ENCODE results near the gene CIZ1. TPM values are rescaled to one million over a fixed set of nuclear protein-coding genes. Genes with fewer than 3 reads are reported as not detected.
A peak's percentile ranks its signal among the peaks of the same experiment; 100 is the strongest.

Gene CIZ1
- total RNA-seq, 1 donor from 2014 or later: 164 TPM

- no peak for DNase-seq (ENCODE audit: low spot score, unreplicated experiment)
- Mint-ChIP-seq H3K4me1 (ENCODE audit: low read depth) (peaks cover 4% of the 10 kb centered on the region), H3K27me3 (peaks cover 12% of the 10 kb centered on the region), H3K4me3 (ENCODE audit: low read depth) (no peak within 1 kb of the TSS), H3K36me3 (ENCODE audit: insufficient read depth) (no peaks in the 10 kb centered on the region), H3K9me3 (ENCODE audit: low read depth) (no peaks in the 10 kb centered on the region), H3K27ac (peak within 1 kb of the TSS; percentile 27)
- TF ChIP-seq, protein P1, sequence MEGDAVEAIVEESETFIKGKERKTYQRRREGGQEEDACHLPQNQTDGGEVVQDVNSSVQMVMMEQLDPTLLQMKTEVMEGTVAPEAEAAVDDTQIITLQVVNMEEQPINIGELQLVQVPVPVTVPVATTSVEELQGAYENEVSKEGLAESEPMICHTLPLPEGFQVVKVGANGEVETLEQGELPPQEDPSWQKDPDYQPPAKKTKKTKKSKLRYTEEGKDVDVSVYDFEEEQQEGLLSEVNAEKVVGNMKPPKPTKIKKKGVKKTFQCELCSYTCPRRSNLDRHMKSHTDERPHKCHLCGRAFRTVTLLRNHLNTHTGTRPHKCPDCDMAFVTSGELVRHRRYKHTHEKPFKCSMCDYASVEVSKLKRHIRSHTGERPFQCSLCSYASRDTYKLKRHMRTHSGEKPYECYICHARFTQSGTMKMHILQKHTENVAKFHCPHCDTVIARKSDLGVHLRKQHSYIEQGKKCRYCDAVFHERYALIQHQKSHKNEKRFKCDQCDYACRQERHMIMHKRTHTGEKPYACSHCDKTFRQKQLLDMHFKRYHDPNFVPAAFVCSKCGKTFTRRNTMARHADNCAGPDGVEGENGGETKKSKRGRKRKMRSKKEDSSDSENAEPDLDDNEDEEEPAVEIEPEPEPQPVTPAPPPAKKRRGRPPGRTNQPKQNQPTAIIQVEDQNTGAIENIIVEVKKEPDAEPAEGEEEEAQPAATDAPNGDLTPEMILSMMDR (IDR thresholded peaks at IDR 0.05; ENCODE audit: unreplicated experiment): no peak
Measured at GRCh38 chr9:128149001-128149701, 42.2 kb downstream of the CIZ1 start, which contains the start of gene LCN2. Gene LCN2, plus strand, starts transcription at chr9:128149453. Its CDS starts 73 bp downstream, at chr9:128149526.

- Mint-ChIP-seq H3K9me3 (ENCODE audit: low read depth) (no peaks in the 10 kb centered on the region), H3K27me3 (peaks cover 13% of the 10 kb centered on the region), H3K4me1 (ENCODE audit: low read depth) (peaks cover 4% of the 10 kb centered on the region), H3K27ac (no peak overlapping the region), H3K4me3 (ENCODE audit: low read depth) (no peak overlapping the region), H3K36me3 (ENCODE audit: insufficient read depth) (no peaks in the 10 kb centered on the region)
- DNase-seq (ENCODE audit: low spot score, unreplicated experiment): no peak
- TF ChIP-seq, protein P1 (IDR thresholded peaks at IDR 0.05; ENCODE audit: unreplicated experiment): no peak
Measured at GRCh38 chr9:128148509-128149000, 42.8 kb downstream of the CIZ1 start.

DNA sequence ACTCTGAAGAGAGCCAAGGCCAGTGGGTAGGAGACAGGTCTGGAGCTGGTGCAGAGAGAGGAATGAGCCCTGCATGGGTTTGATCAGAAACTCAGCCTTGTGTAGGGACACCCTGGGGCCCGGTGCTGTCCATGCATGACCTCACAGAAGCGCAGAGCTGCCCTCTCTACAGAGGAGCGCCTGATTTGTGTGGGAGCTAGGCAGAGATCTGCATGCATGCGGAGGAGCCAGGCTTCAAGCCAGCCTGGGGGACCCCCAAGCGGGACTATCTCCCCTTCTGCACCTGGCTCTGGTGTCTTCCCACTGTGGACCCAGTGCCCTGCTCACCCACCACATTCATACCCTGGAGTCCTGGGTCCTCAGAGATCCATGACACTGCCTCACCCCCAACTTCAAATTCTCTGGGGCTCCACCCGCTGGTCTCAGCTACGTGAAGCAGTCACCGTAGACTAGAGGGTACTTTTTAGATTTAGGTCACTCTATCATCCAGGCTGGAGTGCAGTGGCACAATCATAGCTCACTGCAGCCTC lies 44.7 kb downstream of the CIZ1 start:
- Mint-ChIP-seq H3K27ac (no peak overlapping the region), H3K36me3 (ENCODE audit: insufficient read depth) (no peaks in the 10 kb centered on the region), H3K4me1 (ENCODE audit: low read depth) (peaks cover 4% of the 10 kb centered on the region), H3K9me3 (ENCODE audit: low read depth) (no peaks in the 10 kb centered on the region), H3K27me3 (peaks cover 18% of the 10 kb centered on the region), H3K4me3 (ENCODE audit: low read depth) (no peak overlapping the region)
- TF ChIP-seq, protein P1 (IDR thresholded peaks at IDR 0.05; ENCODE audit: unreplicated experiment): no peak
- DNase-seq (ENCODE audit: low spot score, unreplicated experiment): no peak

DNA sequence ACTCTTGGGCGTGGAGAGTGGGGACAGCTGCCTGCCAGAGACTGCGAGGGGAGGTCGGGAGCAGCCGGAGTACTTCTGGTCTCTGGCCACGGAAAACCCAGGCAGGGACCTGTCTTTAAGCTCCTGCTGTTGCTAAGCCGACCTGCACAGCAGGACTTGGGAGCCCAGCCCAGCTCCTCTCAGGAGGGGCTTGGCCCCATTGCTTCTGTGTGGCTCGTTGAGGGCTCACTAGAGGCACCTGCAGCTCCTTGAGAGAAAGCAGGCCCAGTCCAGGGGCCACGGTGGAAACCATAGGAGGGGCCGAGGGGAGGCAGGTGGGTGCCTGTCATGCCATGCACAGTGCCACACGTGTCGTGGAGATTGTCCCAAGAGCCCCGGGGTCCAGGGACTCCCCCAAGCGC lies 45.4 kb downstream of the CIZ1 start:
- peaks cover 3% of the 10 kb centered on the region for H3K4me1 Mint-ChIP-seq (ENCODE audit: low read depth)

DNA sequence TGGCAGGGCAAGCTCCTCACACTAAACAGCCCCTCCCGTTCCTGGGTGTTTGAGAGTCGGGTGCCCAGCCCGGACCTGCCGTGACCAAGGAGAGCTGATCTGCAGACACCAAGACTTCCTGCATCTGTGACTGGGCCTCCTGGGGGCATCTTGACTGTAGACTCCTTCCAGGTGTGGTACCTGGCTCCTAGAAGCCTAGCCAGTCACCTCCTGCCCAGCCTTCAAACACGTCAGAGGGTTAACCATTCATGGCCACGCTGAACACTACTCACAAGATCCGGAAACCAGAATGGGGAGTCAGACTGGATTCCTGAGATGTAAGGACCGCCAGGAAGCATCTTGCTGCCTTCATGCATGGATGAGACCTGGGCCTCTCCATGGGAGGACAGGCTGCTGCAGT lies 45.8 kb downstream of the CIZ1 start:
- H3K9me3 Mint-ChIP-seq (ENCODE audit: low read depth): no peaks in the 10 kb centered on the region
- H3K4me3 Mint-ChIP-seq (ENCODE audit: low read depth): no peak overlapping the region
- no peak for DNase-seq (ENCODE audit: low spot score, unreplicated experiment)
- TF ChIP-seq, protein P1 (IDR thresholded peaks at IDR 0.05; ENCODE audit: unreplicated experiment): no peak
- peaks cover 13% of the 10 kb centered on the region for H3K27me3 Mint-ChIP-seq
- no peak overlapping the region for H3K27ac Mint-ChIP-seq
- H3K36me3 Mint-ChIP-seq (ENCODE audit: insufficient read depth): no peaks in the 10 kb centered on the region
- H3K4me1 Mint-ChIP-seq (ENCODE audit: low read depth): no peaks in the 10 kb centered on the region

More for the DNA sequence above, 45.4 kb downstream of the CIZ1 start:
- no peak overlapping the region for H3K4me3 Mint-ChIP-seq (ENCODE audit: low read depth)
- TF ChIP-seq, protein P1 (IDR thresholded peaks at IDR 0.05; ENCODE audit: unreplicated experiment): no peak
- no peaks in the 10 kb centered on the region for H3K36me3 Mint-ChIP-seq (ENCODE audit: insufficient read depth)
- no peak for DNase-seq (ENCODE audit: low spot score, unreplicated experiment)
- H3K27me3 Mint-ChIP-seq: peaks cover 17% of the 10 kb centered on the region
- H3K9me3 Mint-ChIP-seq (ENCODE audit: low read depth): no peaks in the 10 kb centered on the region
- no peak overlapping the region for H3K27ac Mint-ChIP-seq

Data from progenitor cell of endocrine pancreas (in vitro differentiated cells).